DOHH2 (cell line): Measurements from ENCODE around the gene KLHL26.

Source experiments
- H3F3A ChIP-seq: fragments of 200-600 bp; sonication (generic), shearing (Covaris generic); 2 replicates; pipeline ENCODE4 v1.6.0; 2016; ENCODE audit warnings: antibody characterized with exemption, mild to moderate bottlenecking; ENCODE audit not compliant: control insufficient read depth, insufficient read depth
- H3K27ac ChIP-seq: fragments of 200-600 bp; sonication (generic); 2 replicates; pipeline ENCODE4 v1.5.1; 2014; ENCODE audit warnings: low read depth, mild to moderate bottlenecking, low read length, moderate library complexity
- H3K27me3 ChIP-seq: fragments of 200-600 bp; sonication (generic); 2 replicates; pipeline ENCODE4 v1.6.1; 2014; ENCODE audit warnings: mild to moderate bottlenecking, low read length, mixed read lengths; ENCODE audit not compliant: control insufficient read depth
- H3K36me3 ChIP-seq: fragments of 200-600 bp; sonication (generic); 2 replicates; pipeline ENCODE4 v1.6.1; 2014; ENCODE audit warnings: mild to moderate bottlenecking, low read length, moderate library complexity, mixed read lengths; ENCODE audit not compliant: control insufficient read depth
- H3K4me1 ChIP-seq: fragments of 200-600 bp; sonication (generic); 2 replicates; pipeline ENCODE4 v1.6.1; 2014; ENCODE audit warnings: mild to moderate bottlenecking, low read length, mixed read lengths; ENCODE audit not compliant: control insufficient read depth
- H3K4me2 ChIP-seq: fragments of 200-600 bp; sonication (generic); 2 replicates; pipeline ENCODE4 v1.6.0; 2014; ENCODE audit warnings: mild to moderate bottlenecking, low read length, moderate library complexity
- H3K4me3 ChIP-seq: fragments of 200-600 bp; sonication (generic); 2 replicates; pipeline ENCODE4 v1.5.1; 2014; ENCODE audit warnings: mild to moderate bottlenecking, low read length, mixed read lengths
- H3K79me2 ChIP-seq: fragments of 200-600 bp; sonication (generic); 2 replicates; pipeline ENCODE4 v1.6.1; 2014; ENCODE audit warnings: mild to moderate bottlenecking, low read length, mixed read lengths; ENCODE audit not compliant: control insufficient read depth
- H3K9me2 ChIP-seq: fragments of 200-600 bp; sonication (generic); replicated peaks from 2 replicates; pipeline ENCODE4 v1.6.1; 2014; ENCODE audit warnings: mild to moderate bottlenecking, low read length, mixed read lengths; ENCODE audit not compliant: control insufficient read depth
- H3K9me3 ChIP-seq: fragments of 200-600 bp; sonication (generic); 2 replicates; pipeline ENCODE4 v1.6.1; 2014; ENCODE audit warnings: antibody characterized with exemption, low read length, mixed read lengths; ENCODE audit not compliant: control insufficient read depth, insufficient read depth
- H4K20me1 ChIP-seq: fragments of 200-600 bp; sonication (generic); 2 replicates; pipeline ENCODE4 v1.6.0; 2014; ENCODE audit warnings: low read depth, mild to moderate bottlenecking, antibody characterized with exemption, low read length, moderate library complexity; ENCODE audit not compliant: control insufficient read depth, insufficient read depth
- EZH2phosphoT487 ChIP-seq: fragments of 200-600 bp; sonication (generic); IDR thresholded peaks from 2 replicates; pipeline ENCODE4 v1.6.1; 2017; ENCODE audit warnings: borderline replicate concordance, mild to moderate bottlenecking, antibody characterized with exemption, low read length, moderate library complexity, mixed read lengths
- TF ChIP-seq, protein P1 (sequence below): fragments of 200-600 bp; sonication (generic); IDR thresholded peaks from one replicate; pipeline ENCODE4 v1.5.1; 2014; ENCODE audit warnings: antibody characterized with exemption, mild to moderate bottlenecking, low read depth, low read length; ENCODE audit not compliant: poor library complexity, severe bottlenecking

Gene KLHL26

GRCh38 chr19:18601875-18602274 is 35.0 kb upstream of the KLHL26 start:
- H3K4me3 ChIP-seq, result no peak overlapping the region
- H3K4me2 ChIP-seq, result no peak overlapping the region
- H3K36me3 ChIP-seq, result no peaks in the 10 kb centered on the region
- TF ChIP-seq EZH2phosphoT487, result no peak
- TF ChIP-seq, protein P1, sequence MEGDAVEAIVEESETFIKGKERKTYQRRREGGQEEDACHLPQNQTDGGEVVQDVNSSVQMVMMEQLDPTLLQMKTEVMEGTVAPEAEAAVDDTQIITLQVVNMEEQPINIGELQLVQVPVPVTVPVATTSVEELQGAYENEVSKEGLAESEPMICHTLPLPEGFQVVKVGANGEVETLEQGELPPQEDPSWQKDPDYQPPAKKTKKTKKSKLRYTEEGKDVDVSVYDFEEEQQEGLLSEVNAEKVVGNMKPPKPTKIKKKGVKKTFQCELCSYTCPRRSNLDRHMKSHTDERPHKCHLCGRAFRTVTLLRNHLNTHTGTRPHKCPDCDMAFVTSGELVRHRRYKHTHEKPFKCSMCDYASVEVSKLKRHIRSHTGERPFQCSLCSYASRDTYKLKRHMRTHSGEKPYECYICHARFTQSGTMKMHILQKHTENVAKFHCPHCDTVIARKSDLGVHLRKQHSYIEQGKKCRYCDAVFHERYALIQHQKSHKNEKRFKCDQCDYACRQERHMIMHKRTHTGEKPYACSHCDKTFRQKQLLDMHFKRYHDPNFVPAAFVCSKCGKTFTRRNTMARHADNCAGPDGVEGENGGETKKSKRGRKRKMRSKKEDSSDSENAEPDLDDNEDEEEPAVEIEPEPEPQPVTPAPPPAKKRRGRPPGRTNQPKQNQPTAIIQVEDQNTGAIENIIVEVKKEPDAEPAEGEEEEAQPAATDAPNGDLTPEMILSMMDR, result no peak
- no peak overlapping the region for H3K27ac ChIP-seq
- no peaks in the 10 kb centered on the region for H3K9me2 ChIP-seq
- H4K20me1 ChIP-seq, result no peaks in the 10 kb centered on the region
- no peaks in the 10 kb centered on the region for H3K79me2 ChIP-seq
- H3K9me3 ChIP-seq, result no peaks in the 10 kb centered on the region
- peaks cover 44% of the 10 kb centered on the region for H3K27me3 ChIP-seq
- peaks cover 11% of the 10 kb centered on the region for H3K4me1 ChIP-seq
- H3F3A ChIP-seq, result no peaks in the 10 kb centered on the region

- Histone ChIP-seq H4K20me1 (no peaks in the 10 kb centered on the region), H3K36me3 (no peaks in the 10 kb centered on the region), H3K79me2 (no peaks in the 10 kb centered on the region), H3K4me1 (no peaks in the 10 kb centered on the region; the same call in 1 of the 2 replicates), H3K27ac (no peak overlapping the region), H3K27me3 (peaks cover 57% of the 10 kb centered on the region), H3K4me3 (no peak overlapping the region), H3F3A (no peaks in the 10 kb centered on the region), H3K9me2 (no peaks in the 10 kb centered on the region), H3K9me3 (no peaks in the 10 kb centered on the region), H3K4me2 (no peak overlapping the region)
- TF ChIP-seq, protein P1, result peak; percentile 21
- TF ChIP-seq EZH2phosphoT487, result peak; percentile 84; the same call in 1 of the 2 replicates
These were observed 33.4 kb upstream of the KLHL26 start for GRCh38 chr19:18603255-18603957.

DNA sequence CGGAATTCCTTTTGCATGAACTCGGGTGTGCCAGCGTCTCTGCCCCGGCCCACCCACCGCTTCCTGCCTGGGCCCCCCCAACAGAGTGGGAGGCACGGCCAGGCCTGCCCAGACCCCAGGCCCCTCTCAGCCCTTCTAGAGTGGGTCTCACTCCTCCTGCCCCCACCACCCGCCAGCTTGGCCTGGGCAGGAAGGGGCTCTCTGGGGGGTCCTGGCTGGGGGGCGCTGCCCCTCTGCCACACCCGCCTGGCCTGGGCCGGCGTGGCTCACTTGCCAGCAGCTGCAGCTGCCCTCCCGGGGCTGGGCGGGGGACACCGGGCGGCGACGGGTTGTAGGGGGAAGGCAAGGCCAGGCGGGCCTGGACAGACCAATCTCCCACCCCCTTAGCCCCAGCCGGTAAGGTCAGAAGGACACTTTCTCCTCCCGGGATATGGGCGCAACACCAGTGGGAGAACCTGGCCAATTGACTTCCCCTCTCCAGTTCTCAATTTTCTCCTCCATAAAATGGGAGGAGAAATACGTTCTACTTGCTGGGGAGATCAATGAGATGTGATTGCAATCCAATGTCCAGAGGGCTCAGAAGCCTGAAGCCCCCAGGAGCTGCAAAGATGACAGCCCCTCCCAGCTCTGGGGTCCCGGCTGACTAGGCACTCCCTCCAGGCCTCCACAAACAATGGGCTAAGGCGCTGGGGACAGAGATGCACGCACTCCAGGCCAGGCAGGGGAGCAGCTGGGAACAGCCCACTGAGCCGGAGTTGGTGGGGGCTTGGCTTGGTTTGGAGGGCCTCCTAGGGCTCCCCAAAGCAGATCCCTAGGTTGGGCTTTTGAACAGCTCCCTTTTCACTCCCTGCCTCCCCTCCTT is 32.6 kb upstream of the KLHL26 start:
- peak; percentile 90 for TF ChIP-seq EZH2phosphoT487
- TF ChIP-seq, protein P1, result no peak
- Histone ChIP-seq H3K27ac (no peak overlapping the region), H3K4me2 (no peak overlapping the region), H3K4me1 (no peaks in the 10 kb centered on the region; the same call in 1 of the 2 replicates), H3K36me3 (no peaks in the 10 kb centered on the region), H3K27me3 (peaks cover 64% of the 10 kb centered on the region), H3K9me2 (no peaks in the 10 kb centered on the region), H3K79me2 (no peaks in the 10 kb centered on the region), H3K9me3 (no peaks in the 10 kb centered on the region), H3F3A (no peaks in the 10 kb centered on the region), H4K20me1 (no peaks in the 10 kb centered on the region), H3K4me3 (no peak overlapping the region)
